Vagina (tissue), 2 donors: ENCODE data around the gene ADGRB2.

Experiments
- POLR2A ChIP-seq, 2 donors: fragments of 450-650 bp; IDR thresholded peaks; one replicate each; pipeline ENCODE4 v1.6.1; 2017; ENCODE audit warnings: antibody characterized with exemption in 2 of 2, mild to moderate bottlenecking in 2 of 2, moderate library complexity in 2 of 2
- TF ChIP-seq, protein P1 (sequence below), 3 experiments: fragments of 450-650 bp in 2 of 3; fragments of 200-600 bp in 1 of 3; sonication (generic) in 1 of 3; IDR thresholded peaks; one replicate each; pipeline ENCODE4 v1.5.1; 2017 to 2019; ENCODE audit warnings: antibody characterized with exemption in 3 of 3, mild to moderate bottlenecking in 2 of 3, moderate library complexity in 2 of 3

DNA sequence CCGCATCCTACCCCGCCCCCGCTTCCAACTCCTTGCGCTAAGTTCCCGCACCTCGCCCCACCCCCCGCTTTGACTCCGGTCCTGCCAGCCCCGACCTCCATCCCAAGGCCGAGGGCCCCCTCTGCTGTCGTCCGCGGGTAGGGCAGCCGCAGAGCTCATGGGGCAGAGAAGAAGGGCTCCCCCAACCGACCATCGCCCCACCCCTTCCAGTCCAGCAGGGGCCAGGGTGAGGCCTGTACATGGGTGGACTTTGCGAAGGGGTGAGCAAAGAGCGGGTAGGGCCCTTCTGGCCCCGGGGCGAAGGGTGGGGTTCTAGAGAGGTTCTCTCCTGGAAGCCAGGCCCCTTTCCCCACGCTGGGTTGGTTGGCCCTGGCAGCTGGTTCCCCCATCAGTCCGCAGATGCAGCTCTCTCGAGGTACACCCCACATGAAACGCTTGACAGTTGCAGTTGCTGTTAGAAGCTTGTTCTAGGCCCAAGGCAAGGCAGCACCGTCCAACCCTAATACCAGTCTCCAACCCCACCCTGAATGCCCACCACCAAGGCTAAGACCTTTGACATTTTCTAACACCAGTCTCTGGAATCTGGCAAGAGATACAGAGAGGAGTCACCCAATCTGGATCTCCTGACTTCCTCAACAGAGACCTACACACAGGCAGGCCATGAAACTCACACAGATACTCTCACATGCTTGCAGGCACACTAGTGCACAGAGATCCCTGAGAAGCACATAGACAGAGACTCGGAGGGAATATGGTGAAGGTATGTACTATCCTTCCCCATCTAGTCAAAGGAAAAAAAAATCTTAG lies 25.3 kb upstream of the ADGRB2 start:
- TF ChIP-seq POLR2A (IDR thresholded peaks at IDR 0.05) = no peak
- TF ChIP-seq, protein P1, sequence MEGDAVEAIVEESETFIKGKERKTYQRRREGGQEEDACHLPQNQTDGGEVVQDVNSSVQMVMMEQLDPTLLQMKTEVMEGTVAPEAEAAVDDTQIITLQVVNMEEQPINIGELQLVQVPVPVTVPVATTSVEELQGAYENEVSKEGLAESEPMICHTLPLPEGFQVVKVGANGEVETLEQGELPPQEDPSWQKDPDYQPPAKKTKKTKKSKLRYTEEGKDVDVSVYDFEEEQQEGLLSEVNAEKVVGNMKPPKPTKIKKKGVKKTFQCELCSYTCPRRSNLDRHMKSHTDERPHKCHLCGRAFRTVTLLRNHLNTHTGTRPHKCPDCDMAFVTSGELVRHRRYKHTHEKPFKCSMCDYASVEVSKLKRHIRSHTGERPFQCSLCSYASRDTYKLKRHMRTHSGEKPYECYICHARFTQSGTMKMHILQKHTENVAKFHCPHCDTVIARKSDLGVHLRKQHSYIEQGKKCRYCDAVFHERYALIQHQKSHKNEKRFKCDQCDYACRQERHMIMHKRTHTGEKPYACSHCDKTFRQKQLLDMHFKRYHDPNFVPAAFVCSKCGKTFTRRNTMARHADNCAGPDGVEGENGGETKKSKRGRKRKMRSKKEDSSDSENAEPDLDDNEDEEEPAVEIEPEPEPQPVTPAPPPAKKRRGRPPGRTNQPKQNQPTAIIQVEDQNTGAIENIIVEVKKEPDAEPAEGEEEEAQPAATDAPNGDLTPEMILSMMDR (IDR thresholded peaks at IDR 0.05) = peak; percentile 73 to 93 (median 88)
